ENCODE measurements around the gene KCNN3.

Gene KCNN3

GRCh38 chr1:154745750-154746425 is 124.2 kb downstream of the KCNN3 start:
- no peak for DNase-seq

GRCh38 chr1:154745286-154745731 is 124.8 kb downstream of the KCNN3 start:
- DNase-seq: no peak

- DNase-seq: no peak
Measured at GRCh38 chr1:154744352-154745035, 125.6 kb downstream of the KCNN3 start.

GRCh38 chr1:154743526-154744036 is 126.5 kb downstream of the KCNN3 start:
- DNase-seq: no peak

- DNase-seq: no peak
Measured at GRCh38 chr1:154742606-154743005, 127.5 kb downstream of the KCNN3 start.

GRCh38 chr1:154741741-154742495 is 128.2 kb downstream of the KCNN3 start:
- no peak for DNase-seq

GRCh38 chr1:154741327-154741726 is 128.8 kb downstream of the KCNN3 start:
- DNase-seq: no peak

GRCh38 chr1:154739654-154740053 is 130.4 kb downstream of the KCNN3 start:
- DNase-seq: no peak

GRCh38 chr1:154736841-154737240 is 133.2 kb downstream of the KCNN3 start:
- no peak for DNase-seq

GRCh38 chr1:154735804-154736168 is 134.3 kb downstream of the KCNN3 start:
- DNase-seq: no peak

- no peak for DNase-seq
Measured at GRCh38 chr1:154735061-154735803, 134.8 kb downstream of the KCNN3 start.

GRCh38 chr1:154733621-154734020 is 136.5 kb downstream of the KCNN3 start:
- DNase-seq: no peak

GRCh38 chr1:154730986-154731489 is 139.0 kb downstream of the KCNN3 start:
- DNase-seq: no peak

GRCh38 chr1:154730259-154730658 is 139.8 kb downstream of the KCNN3 start:
- DNase-seq: no peak

GRCh38 chr1:154729577-154729976 is 140.5 kb downstream of the KCNN3 start:
- DNase-seq: no peak

GRCh38 chr1:154729031-154729442 is 141.0 kb downstream of the KCNN3 start:
- no peak for DNase-seq

- DNase-seq: no peak
Measured at GRCh38 chr1:154726896-154727753, 143.0 kb downstream of the KCNN3 start.

GRCh38 chr1:154726443-154726842 is 143.6 kb downstream of the KCNN3 start:
- no peak for DNase-seq

- DNase-seq: no peak
Measured at GRCh38 chr1:154725865-154726264, 144.2 kb downstream of the KCNN3 start.

GRCh38 chr1:154720328-154721297 is 149.5 kb downstream of the KCNN3 start:
- DNase-seq: no peak
